ENCODE data around the gene EPB41L2.

EPB41L2 gene

DNA sequence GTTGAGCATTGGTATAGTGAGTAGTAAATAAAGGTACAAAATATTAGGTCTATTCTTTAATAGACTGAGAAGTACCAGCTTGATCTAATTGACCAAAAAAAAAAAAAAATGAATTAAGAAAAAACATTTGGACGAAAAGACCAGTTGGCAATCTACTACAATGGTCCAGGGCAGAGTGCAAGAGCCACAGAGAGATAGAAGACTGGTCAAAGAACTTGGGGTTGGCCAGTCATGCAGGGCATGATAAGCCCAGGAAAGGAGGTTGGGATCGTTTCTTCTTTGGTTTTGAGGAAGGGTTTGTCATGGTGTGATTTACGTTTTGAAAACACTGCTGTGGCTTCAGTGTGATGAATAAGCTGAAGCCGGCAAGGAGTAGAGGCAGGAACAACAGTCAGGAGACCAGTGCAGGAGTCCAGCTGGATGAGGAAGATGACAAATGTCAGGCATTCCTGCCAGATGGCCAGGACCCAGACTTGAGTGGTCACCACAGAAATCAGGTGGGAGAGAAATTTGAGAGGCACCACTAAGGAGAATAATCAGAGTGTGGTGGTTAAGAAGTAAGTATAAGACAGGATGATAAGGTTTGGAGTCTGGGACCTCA, 221.8 kb downstream of the EPB41L2 start:
- TF ChIP-seq, protein P1, sequence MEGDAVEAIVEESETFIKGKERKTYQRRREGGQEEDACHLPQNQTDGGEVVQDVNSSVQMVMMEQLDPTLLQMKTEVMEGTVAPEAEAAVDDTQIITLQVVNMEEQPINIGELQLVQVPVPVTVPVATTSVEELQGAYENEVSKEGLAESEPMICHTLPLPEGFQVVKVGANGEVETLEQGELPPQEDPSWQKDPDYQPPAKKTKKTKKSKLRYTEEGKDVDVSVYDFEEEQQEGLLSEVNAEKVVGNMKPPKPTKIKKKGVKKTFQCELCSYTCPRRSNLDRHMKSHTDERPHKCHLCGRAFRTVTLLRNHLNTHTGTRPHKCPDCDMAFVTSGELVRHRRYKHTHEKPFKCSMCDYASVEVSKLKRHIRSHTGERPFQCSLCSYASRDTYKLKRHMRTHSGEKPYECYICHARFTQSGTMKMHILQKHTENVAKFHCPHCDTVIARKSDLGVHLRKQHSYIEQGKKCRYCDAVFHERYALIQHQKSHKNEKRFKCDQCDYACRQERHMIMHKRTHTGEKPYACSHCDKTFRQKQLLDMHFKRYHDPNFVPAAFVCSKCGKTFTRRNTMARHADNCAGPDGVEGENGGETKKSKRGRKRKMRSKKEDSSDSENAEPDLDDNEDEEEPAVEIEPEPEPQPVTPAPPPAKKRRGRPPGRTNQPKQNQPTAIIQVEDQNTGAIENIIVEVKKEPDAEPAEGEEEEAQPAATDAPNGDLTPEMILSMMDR (IDR thresholded peaks at IDR 0.05; ENCODE audit: control extremely low read depth, extremely low read depth, low read depth, missing control alignments) = no peak
- POLR2A ChIA-PET = no interaction called here
- CTCF ChIA-PET = no interaction called here
- no peak for DNase-seq (ENCODE audit: extremely low spot score)

DNA sequence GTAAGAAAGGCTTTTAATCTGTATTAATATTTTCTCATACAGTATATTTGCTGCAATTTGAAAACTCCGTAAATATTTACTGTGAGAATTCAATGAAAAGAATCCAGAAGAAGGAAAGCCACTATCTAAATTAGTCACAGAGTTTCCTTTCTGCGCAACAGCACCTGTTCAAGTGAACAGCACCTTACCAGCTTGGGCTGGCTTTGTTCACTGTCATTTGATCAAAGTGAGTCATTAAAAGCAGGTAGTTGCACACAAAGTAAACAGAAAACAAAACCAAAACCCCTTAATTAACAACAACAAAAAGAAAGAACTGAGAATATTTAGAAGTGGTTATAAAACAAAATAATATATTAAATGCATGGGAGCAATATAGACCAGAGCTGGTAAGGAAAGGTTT, 223.0 kb downstream of the EPB41L2 start:
- ChIA-PET POLR2A (no interaction called here), CTCF (no interaction called here)
- TF ChIP-seq, protein P1 (IDR thresholded peaks at IDR 0.05; ENCODE audit: control extremely low read depth, extremely low read depth, low read depth, missing control alignments) = no peak
- no peak for DNase-seq (ENCODE audit: extremely low spot score)

DNA sequence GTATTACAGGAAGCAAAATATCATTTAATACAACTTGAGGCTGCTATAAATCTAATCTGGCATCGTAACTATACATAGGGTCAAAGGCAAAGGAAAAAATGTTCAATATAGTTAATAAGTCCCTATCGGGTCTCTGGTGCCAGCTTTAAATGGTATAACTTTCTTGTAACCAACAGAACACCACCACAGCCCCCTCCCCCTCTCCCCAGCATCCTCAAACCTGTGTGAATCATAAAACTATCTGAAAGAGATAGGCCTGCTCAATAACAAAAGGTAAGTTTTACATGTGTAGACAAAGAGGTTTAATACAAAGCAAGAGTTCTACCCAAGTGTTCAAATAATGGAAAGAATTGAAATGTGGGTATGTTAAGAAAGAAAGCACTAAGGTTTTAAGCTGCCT, 223.7 kb downstream of the EPB41L2 start:
- POLR2A ChIA-PET = no interaction called here
- TF ChIP-seq, protein P1 (IDR thresholded peaks at IDR 0.05; ENCODE audit: control extremely low read depth, extremely low read depth, low read depth, missing control alignments) = no peak
- no peak for DNase-seq (ENCODE audit: extremely low spot score)
- CTCF ChIA-PET = interaction anchor here (2.1 kb wide), 1 partner anchor 15 kb away, joined by 5 read pairs; no protein-coding TSS in a partner anchor

DNA sequence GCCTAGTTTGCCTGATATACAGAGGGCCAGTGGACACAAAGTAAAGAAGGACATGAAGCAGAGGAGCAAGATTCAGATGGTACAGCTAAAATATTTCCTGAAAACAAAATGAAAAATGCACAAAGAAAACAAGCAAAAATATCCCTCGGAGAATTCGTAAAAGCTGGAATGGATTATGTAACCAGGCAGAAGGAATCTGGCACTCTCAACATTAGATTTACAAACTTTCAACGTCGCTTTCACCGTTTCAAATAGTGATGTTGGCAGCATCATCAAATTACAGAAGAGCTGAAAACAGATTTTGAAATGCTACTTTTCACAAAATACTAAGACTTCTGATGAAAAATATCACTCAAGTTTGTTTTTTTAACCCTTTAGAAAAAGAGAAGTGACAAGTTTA, 224.1 kb downstream of the EPB41L2 start:
- TF ChIP-seq, protein P1 (IDR thresholded peaks at IDR 0.05; ENCODE audit: control extremely low read depth, extremely low read depth, low read depth, missing control alignments) = no peak
- ChIA-PET POLR2A (no interaction called here), CTCF (interaction anchor here (2.1 kb wide), 1 partner anchor 14 kb away, joined by 5 read pairs; no protein-coding TSS in a partner anchor)
- DNase-seq (ENCODE audit: extremely low spot score) = no peak

DNA sequence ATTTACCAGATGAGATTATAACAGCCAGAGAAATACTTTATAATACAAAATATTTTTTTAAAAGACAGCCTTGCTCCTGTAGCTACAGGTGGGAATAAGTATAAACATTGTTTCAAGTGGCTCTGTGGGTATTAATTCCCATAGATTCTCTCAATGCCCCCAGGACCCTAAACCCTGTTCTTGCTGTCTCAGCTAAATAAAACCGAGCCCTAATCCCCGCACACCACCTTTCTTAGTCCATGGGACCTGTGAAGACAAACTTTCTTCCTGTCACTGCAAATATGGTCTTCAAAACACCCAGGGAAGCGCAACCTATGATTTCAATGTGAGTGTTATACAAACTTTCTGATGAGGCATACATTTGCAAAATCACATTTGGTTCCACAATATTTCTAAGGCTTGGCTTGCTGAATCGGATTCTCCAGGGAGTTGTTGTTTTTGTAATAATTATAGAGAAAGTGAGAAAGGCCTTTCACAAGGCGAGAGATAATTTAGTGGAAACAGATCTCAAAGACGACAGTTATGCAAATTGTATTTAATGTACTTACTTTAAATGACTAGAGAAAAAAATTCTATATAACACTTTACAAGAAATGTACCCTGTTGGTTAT, 224.7 kb downstream of the EPB41L2 start:
- TF ChIP-seq, protein P1 (IDR thresholded peaks at IDR 0.05; ENCODE audit: control extremely low read depth, extremely low read depth, low read depth, missing control alignments) = no peak
- DNase-seq (ENCODE audit: extremely low spot score) = no peak
- ChIA-PET POLR2A (no interaction called here), CTCF (interaction anchor here (1.9 to 2.1 kb wide), 2 partner anchors 14 to 47 kb away, joined by 4 to 5 read pairs; no protein-coding TSS in a partner anchor)

DNA sequence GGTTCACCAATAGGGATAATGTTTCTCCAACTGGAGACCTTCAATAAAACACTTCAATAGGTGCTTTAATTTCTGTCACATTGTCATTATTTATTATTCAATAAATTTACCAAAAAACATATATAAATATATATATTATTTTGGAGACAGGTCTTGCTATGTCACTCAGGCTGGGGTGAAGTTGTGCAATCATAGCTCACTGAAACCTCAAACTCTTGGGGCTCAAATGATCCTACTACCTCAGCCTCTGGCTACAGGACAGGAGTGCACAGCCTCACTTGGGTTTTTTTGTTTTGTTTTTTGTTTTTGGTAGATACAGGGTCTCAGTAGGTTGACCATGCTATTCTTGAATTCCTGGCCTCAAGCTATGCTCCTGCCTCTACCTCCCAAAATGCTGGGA, 226.0 kb downstream of the EPB41L2 start:
- POLR2A ChIA-PET = no interaction called here
- DNase-seq (ENCODE audit: extremely low spot score) = no peak
- CTCF ChIA-PET = interaction anchor here (1.9 kb wide), 1 partner anchor 48 kb away, joined by 4 read pairs; no protein-coding TSS in a partner anchor
- TF ChIP-seq, protein P1 (IDR thresholded peaks at IDR 0.05; ENCODE audit: control extremely low read depth, extremely low read depth, low read depth, missing control alignments) = no peak

Measured in GM10248 (cell line).